K562 (cell line): ENCODE data around the gene RECQL5. TPM values are rescaled to one million over a fixed set of nuclear protein-coding genes. Genes with fewer than 3 reads are reported as not detected.

Source experiments
- ATAC-seq: fragments of 200-7000 bp; cut with Tn5 transposase; 3 replicates; pipeline ENCODE4 v1.9.1; 2020; ENCODE audit warnings: moderate library complexity
- BruUV-seq: library from RNA; stranded (reverse); fragments of 400-500 nt; replicated peaks from 2 replicates; lab custom pipeline; 2021; lab: Mats Ljungman, UMichigan
- CTCF ChIA-PET: fragments of 300-600 bp; formaldehyde crosslinking; extraction: SDS; loops from one replicate; lab custom pipeline; 2021; ENCODE audit warnings: low intra/inter-chr PET ratio; lab: Yijun Ruan, JAX
- POLR2A ChIA-PET: fragments of 300-600, 350-650 bp; sonication (Branson Sonifier 250); formaldehyde crosslinking; extraction: SDS; loops from one replicate; lab custom pipeline; 2021; ENCODE audit warnings: antibody characterized with exemption, inconsistent platforms; lab: Yijun Ruan, JAX
- DNase-seq, 4 experiments: peaks; one replicate each; pipeline versions ENCODE4 v3.0.0 to v3.0.0-alpha.2; 2011 to 2018; ENCODE audit warnings: low spot score in 3 of 4, mixed read lengths in 3 of 4; ENCODE audit errors: extremely low read depth in 1 of 4
- FAIRE-seq: peaks from 2 replicates; lab custom pipeline; 2011; peaks lifted over from hg19 to GRCh38; lab: Jason Lieb, UNC
- H2AFZ ChIP-seq: 2 replicates; pipeline ENCODE4 v1.6.0; 2011; ENCODE audit warnings: low read depth, low read length, control low read depth, inconsistent platforms
- H3K27ac ChIP-seq: fragments of 200-600 bp; 3 replicates; pipeline ENCODE4 v1.8.0; 2011; ENCODE audit warnings: low read depth, mild to moderate bottlenecking, control low read depth, inconsistent platforms, low read length, moderate library complexity, mixed read lengths; ENCODE audit errors: extremely low read depth
- H3K27me3 ChIP-seq, 2 experiments: fragments of 300-600 bp in 1 of 2; 2 replicates in 1 of 2; 3 replicates in 1 of 2; pipeline versions ENCODE4 v1.6.0 to v1.8.0; 2011; ENCODE audit warnings: inconsistent platforms in 2 of 2, low read length in 2 of 2, mild to moderate bottlenecking in 1 of 2, mixed read lengths in 1 of 2, moderate library complexity in 1 of 2; ENCODE audit not compliant: control insufficient read depth in 2 of 2, insufficient read depth in 2 of 2
- H3K36me3 ChIP-seq: fragments of 300-600 bp; 3 replicates; pipeline ENCODE4 v1.8.0; 2011; ENCODE audit warnings: mild to moderate bottlenecking, low read length, inconsistent platforms; ENCODE audit not compliant: control insufficient read depth, insufficient read depth
- H3K4me1 ChIP-seq, 2 experiments: fragments of 200-600 bp in 1 of 2; replicated peaks in 1 of 2; 2 replicates in 1 of 2; 3 replicates in 1 of 2; pipeline versions ENCODE4 v1.5.1 to v1.8.0; 2011; ENCODE audit warnings: inconsistent platforms in 2 of 2, low read length in 2 of 2, mild to moderate bottlenecking in 1 of 2, mixed read lengths in 1 of 2, moderate library complexity in 1 of 2; ENCODE audit not compliant: control insufficient read depth in 2 of 2, insufficient read depth in 2 of 2
- H3K4me2 ChIP-seq: 2 replicates; pipeline ENCODE4 v1.6.1; 2011; ENCODE audit warnings: low read length, control low read depth, inconsistent platforms, mixed read lengths; ENCODE audit not compliant: insufficient read depth
- H3K4me3 ChIP-seq: fragments of 200-600 bp; sonication (generic), shearing (Covaris generic); 2 replicates; pipeline ENCODE4 v1.5.1; 2016; ENCODE audit warnings: control low read depth, inconsistent platforms
- H3K79me2 ChIP-seq: fragments of 200-600 bp; 3 replicates; pipeline ENCODE4 v1.8.0; 2011; ENCODE audit warnings: low read length, inconsistent platforms; ENCODE audit not compliant: control insufficient read depth, insufficient read depth
- H3K9ac ChIP-seq, 2 experiments: 2 replicates each; pipeline versions ENCODE4 v1.6.0 to v1.6.1; 2011; ENCODE audit warnings: low read depth in 2 of 2, low read length in 2 of 2, control low read depth in 1 of 2, inconsistent platforms in 1 of 2, mild to moderate bottlenecking in 1 of 2, mixed read lengths in 1 of 2; ENCODE audit not compliant: insufficient read depth in 1 of 2
- H3K9me1 ChIP-seq: one replicate; pipeline ENCODE4 v1.6.0; 2011; ENCODE audit warnings: inconsistent platforms, mild to moderate bottlenecking, low read length, moderate library complexity; ENCODE audit not compliant: control insufficient read depth, insufficient read depth
- H3K9me3 ChIP-seq: replicated peaks from 2 replicates; pipeline ENCODE4 v1.5.1; 2011; ENCODE audit warnings: low read depth, low read length, inconsistent platforms; ENCODE audit not compliant: control insufficient read depth, insufficient read depth
- H4K20me1 ChIP-seq: replicated peaks from 2 replicates; pipeline ENCODE4 v1.6.1; 2011; ENCODE audit warnings: low read length, inconsistent platforms, mixed read lengths; ENCODE audit not compliant: control insufficient read depth, insufficient read depth
- BCOR ChIP-seq: fragments of 450-650 bp; IDR thresholded peaks from 2 replicates; pipeline ENCODE4 v1.6.1; 2016
- DEAF1 ChIP-seq: fragments of 450-650 bp; formaldehyde crosslinking; IDR thresholded peaks from 2 replicates; pipeline ENCODE4 v1.4.0; 2020; ENCODE audit warnings: mild to moderate bottlenecking, moderate library complexity
- FOXA1 ChIP-seq: fragments of 450-650 bp; IDR thresholded peaks from 2 replicates; pipeline ENCODE4 v1.6.1; 2016; ENCODE audit warnings: mild to moderate bottlenecking, borderline replicate concordance
- HEY1 ChIP-seq: fragments of 250-450 bp; sonication (Bioruptor Pico); IDR thresholded peaks from 2 replicates; pipeline ENCODE4 v1.5.0; 2020; ENCODE audit warnings: mild to moderate bottlenecking, moderate library complexity, borderline replicate concordance
- HIVEP1 ChIP-seq: fragments of 250-450 bp; sonication (Bioruptor Pico); IDR thresholded peaks from 2 replicates; pipeline ENCODE4 v1.4.0; 2020; ENCODE audit warnings: mild to moderate bottlenecking
- IRF1 ChIP-seq: sonication (generic); formaldehyde crosslinking; IDR thresholded peaks from 2 replicates; pipeline ENCODE4 v1.8.0; 2022; ENCODE audit warnings: missing genetic modification reagents, mild to moderate bottlenecking, borderline replicate concordance
- NBN ChIP-seq: fragments of 450-650 bp; IDR thresholded peaks from 2 replicates; pipeline ENCODE4 v1.6.1; 2016; ENCODE audit warnings: low read depth, mild to moderate bottlenecking
- PRMT5 ChIP-seq: sonication (generic); formaldehyde crosslinking; IDR thresholded peaks from 2 replicates; pipeline ENCODE4 v1.5.0; 2020; ENCODE audit warnings: missing genetic modification reagents
- PRPF4 ChIP-seq: fragments of 200-400 bp; formaldehyde crosslinking; IDR thresholded peaks from one replicate; pipeline ENCODE4 v1.6.1; 2017; ENCODE audit warnings: low read length, low read depth, mild to moderate bottlenecking; ENCODE audit not compliant: insufficient read depth, poor library complexity, severe bottlenecking
- PURB ChIP-seq: sonication (generic); formaldehyde crosslinking; IDR thresholded peaks from 2 replicates; pipeline ENCODE4 v1.9.0; 2021; ENCODE audit warnings: low read depth, mild to moderate bottlenecking, missing genetic modification reagents
- ZKSCAN8 ChIP-seq: fragments of 200-800 bp; sonication (Bioruptor generic); IDR thresholded peaks from 2 replicates; pipeline ENCODE4 v1.6.1; 2016; ENCODE audit warnings: missing genetic modification characterization, missing compliant biosample characterization
- ZNF239 ChIP-seq: fragments of 250-450 bp; sonication (Bioruptor Pico); IDR thresholded peaks from 2 replicates; pipeline ENCODE4 v1.4.0; 2020; ENCODE audit warnings: mild to moderate bottlenecking
- ZNF395 ChIP-seq: fragments of 200-800 bp; sonication (Bioruptor generic); IDR thresholded peaks from 2 replicates; pipeline ENCODE4 v1.6.1; 2017; ENCODE audit warnings: missing genetic modification characterization, missing compliant biosample characterization
- ZNF584 ChIP-seq: fragments of 200-800 bp; sonication (Bioruptor generic); IDR thresholded peaks from 2 replicates; pipeline ENCODE4 v1.6.1; 2016; ENCODE audit warnings: low read depth, mild to moderate bottlenecking, missing genetic modification characterization, missing compliant biosample characterization
- ZNF77 ChIP-seq: fragments of 250-450 bp; sonication (Bioruptor Pico); IDR thresholded peaks from 2 replicates; pipeline ENCODE4 v1.5.0; 2020
- WGBS: fragments of 100-300 bp; shearing (Covaris generic); methylation state at CpG from one replicate; pipeline ENCODE4 v1.1.6; 2016; ENCODE audit warnings: low coverage, mixed read lengths; ENCODE audit not compliant: insufficient coverage; ENCODE audit errors: missing lambda C conversion rate; 5-methylcytosine and 5-hydroxymethylcytosine counted together
- in situ Hi-C: fragments of 300-500 bp; cut with MboI; formaldehyde crosslinking; loops from 4 replicates; pipeline ENCODE4 v1.15.0; 2018; ENCODE audit warnings: inconsistent platforms, mixed read lengths
- intact Hi-C: fragments of 100-400 bp; cut with micrococcal nuclease; formaldehyde crosslinking; loops from 2 replicates; pipeline ENCODE4 v1.14.2; 2022
- polyA plus RNA-seq, 8 experiments: library from polyadenylated mRNA; depleted of rRNA in 4 of 8; stranded (reverse) in 5 of 8; unstranded in 3 of 8; fragments of >200 nt; fragmentation: Nextera tagmentation in 2 of 8; fragmentation: Illumina TruSeq in 1 of 8; extraction: Ambion mirVana in 2 of 8; extraction: Trizol in 1 of 8; gene quantifications; 2 replicates each; pipeline versions ENCODE4 v1.2.1 to v1.2.3, GENCODE V29; 2011 to 2014; ENCODE audit warnings: inconsistent platforms in 1 of 8, missing spikeins in 1 of 8
- total RNA-seq, 7 experiments: library from RNA; depleted of rRNA in 6 of 7; stranded (reverse); fragments of >200 nt in 6 of 7; fragmentation: Illumina TruSeq in 2 of 7; extraction: Trizol in 2 of 7; gene quantifications; 2 replicates each; pipeline versions ENCODE4 v1.2.1 to v1.2.3, GENCODE V29; 2011 to 2021; ENCODE audit warnings: low replicate concordance in 1 of 7
- TF ChIP-seq, protein P1 (sequence below): fragments of 450-650 bp; IDR thresholded peaks from 2 replicates; pipeline ENCODE4 v1.6.1; 2018; ENCODE audit not compliant: partially characterized antibody

The RECQL5 gene
- total and polyA plus RNA-seq, 9 of the 15 experiments (the other 6 are each of a cell fraction or from before 2014, with no cell fraction given), result 4.1 to 34.8 (median 16.4) TPM

DNA sequence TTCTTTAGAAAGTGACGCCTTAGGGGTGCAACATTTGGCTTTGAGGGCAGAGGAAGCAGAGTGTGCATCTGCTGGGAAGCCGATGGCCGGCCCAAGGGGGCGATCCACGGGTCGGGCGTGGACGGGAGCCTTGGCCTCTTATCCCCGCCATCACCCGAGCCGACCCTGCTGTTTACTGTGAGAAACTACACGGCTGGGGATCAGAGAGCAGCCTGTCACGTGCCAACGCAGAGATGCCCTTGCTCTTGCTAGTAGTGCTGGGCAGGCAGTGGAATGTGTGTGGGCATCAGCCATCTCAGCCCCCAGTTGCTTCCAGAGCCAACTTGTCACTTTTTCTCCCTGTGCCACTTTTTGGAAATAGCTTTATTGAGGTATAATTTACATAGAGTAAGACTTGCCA is 27.6 kb upstream of the RECQL5 start:
- ATAC-seq (no peak), FAIRE-seq (no peak), DNase-seq (no peak)
- Histone ChIP-seq H3K9me3 (no peaks in the 10 kb centered on the region), H3K4me1 (peaks cover 0 to 2% of the 10 kb centered on the region in 2 experiments; a peak in 2 of 5 replicates), H3K27me3 (no peaks in the 10 kb centered on the region), H3K4me2 (no peak overlapping the region), H3K4me3 (no peak overlapping the region), H3K9me1 (peaks cover 6% of the 10 kb centered on the region), H3K79me2 (0 out of 3 replicates have a peak, but pooled peaks cover 4% of the 10 kb centered on the region), H3K36me3 (peaks cover 84% of the 10 kb centered on the region; the same call in 2 of the 3 replicates), H3K27ac (no peak overlapping the region), H3K9ac (no peak overlapping the region), H2AFZ (no peak overlapping the region), H4K20me1 (0 out of 2 replicates have a peak, but pooled peaks cover 11% of the 10 kb centered on the region)
- BruUV-seq, result no TSS peak
- intact Hi-C loops, result no loop called here
- POLR2A ChIA-PET, result interaction anchor here (0.8 to 1.3 kb wide), 2 partner anchors 10 to 58 kb away, joined by 3 to 5 read pairs; no protein-coding TSS in a partner anchor
- in situ Hi-C loops, result no loop called here
- CTCF ChIA-PET, result no interaction called here
- 76% methylated on average over 14 of the region's 14 CpGs for WGBS
- TF ChIP-seq PURB (no peak), ZKSCAN8 (CRISPR knock-in tag) (no peak), HEY1 (CRISPR knock-in tag) (no peak), BCOR (no peak), ZNF239 (CRISPR knock-in tag) (no peak), PRMT5 (no peak), ZNF77 (CRISPR knock-in tag) (no peak), IRF1 (CRISPR knock-in tag) (no peak), FOXA1 (no peak), DEAF1 (CRISPR knock-in tag) (no peak), ZNF395 (CRISPR knock-in tag) (no peak), HIVEP1 (CRISPR knock-in tag) (no peak), ZNF584 (CRISPR knock-in tag) (no peak), PRPF4 (no peak), NBN (no peak)
- TF ChIP-seq, protein P1, sequence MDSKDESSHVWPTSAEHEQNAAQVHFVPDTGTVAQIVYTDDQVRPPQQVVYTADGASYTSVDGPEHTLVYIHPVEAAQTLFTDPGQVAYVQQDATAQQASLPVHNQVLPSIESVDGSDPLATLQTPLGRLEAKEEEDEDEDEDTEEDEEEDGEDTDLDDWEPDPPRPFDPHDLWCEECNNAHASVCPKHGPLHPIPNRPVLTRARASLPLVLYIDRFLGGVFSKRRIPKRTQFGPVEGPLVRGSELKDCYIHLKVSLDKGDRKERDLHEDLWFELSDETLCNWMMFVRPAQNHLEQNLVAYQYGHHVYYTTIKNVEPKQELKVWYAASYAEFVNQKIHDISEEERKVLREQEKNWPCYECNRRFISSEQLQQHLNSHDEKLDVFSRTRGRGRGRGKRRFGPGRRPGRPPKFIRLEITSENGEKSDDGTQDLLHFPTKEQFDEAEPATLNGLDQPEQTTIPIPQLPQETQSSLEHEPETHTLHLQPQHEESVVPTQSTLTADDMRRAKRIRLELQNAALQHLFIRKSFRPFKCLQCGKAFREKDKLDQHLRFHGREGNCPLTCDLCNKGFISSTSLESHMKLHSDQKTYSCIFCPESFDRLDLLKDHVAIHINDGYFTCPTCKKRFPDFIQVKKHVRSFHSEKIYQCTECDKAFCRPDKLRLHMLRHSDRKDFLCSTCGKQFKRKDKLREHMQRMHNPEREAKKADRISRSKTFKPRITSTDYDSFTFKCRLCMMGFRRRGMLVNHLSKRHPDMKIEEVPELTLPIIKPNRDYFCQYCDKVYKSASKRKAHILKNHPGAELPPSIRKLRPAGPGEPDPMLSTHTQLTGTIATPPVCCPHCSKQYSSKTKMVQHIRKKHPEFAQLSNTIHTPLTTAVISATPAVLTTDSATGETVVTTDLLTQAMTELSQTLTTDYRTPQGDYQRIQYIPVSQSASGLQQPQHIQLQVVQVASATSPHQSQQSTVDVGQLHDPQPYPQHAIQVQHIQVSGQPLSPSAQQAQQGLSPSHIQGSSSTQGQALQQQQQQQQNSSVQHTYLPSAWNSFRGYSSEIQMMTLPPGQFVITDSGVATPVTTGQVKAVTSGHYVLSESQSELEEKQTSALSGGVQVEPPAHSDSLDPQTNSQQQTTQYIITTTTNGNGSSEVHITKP, result no peak
